Measurements from ENCODE around the gene SLTM.
"Not testable (repeated sequence)": the region's sequence is repeated elsewhere in the genome, so short reads cannot be mapped to it uniquely, and the experiment has no call there.

Gene SLTM

GRCh38 chr15:58924327-58924726 is 9.2 kb downstream of the SLTM start:
- H3K9me3 ChIP-seq (ENCODE audit: insufficient read depth, low read depth, low read length), result no peaks in the 10 kb centered on the region
- H3K4me1 ChIP-seq (ENCODE audit: insufficient read depth, low read length), result peaks cover 4% of the 10 kb centered on the region; the same call in 1 of the 2 replicates
- no peak overlapping the region for H3K27ac ChIP-seq (ENCODE audit: low read length)
- H3K27me3 ChIP-seq (ENCODE audit: insufficient read depth, low read length), result no peaks in the 10 kb centered on the region
- no peak overlapping the region for H3K9ac ChIP-seq (ENCODE audit: low read depth, low read length)
- no peak overlapping the region for H3K4me3 ChIP-seq (ENCODE audit: low read length)
- peaks cover 84% of the 10 kb centered on the region for H3K36me3 ChIP-seq (ENCODE audit: insufficient read depth, low read depth, low read length)

- Histone ChIP-seq H3K9me3 (ENCODE audit: insufficient read depth, low read depth, low read length) (no peaks in the 10 kb centered on the region), H3K9ac (ENCODE audit: low read depth, low read length) (no peak overlapping the region), H3K27me3 (ENCODE audit: insufficient read depth, low read length) (no peaks in the 10 kb centered on the region), H3K36me3 (ENCODE audit: insufficient read depth, low read depth, low read length) (peaks cover 84% of the 10 kb centered on the region), H3K27ac (ENCODE audit: low read length) (no peak overlapping the region), H3K4me1 (ENCODE audit: insufficient read depth, low read length) (peaks cover 4% of the 10 kb centered on the region; the same call in 1 of the 2 replicates), H3K4me3 (ENCODE audit: low read length) (no peak overlapping the region)
Observed at GRCh38 chr15:58923696-58924300, 9.7 kb downstream of the SLTM start.

GRCh38 chr15:58923284-58923683 is 10.2 kb downstream of the SLTM start:
- no peak overlapping the region for H3K9ac ChIP-seq (ENCODE audit: low read depth, low read length)
- peaks cover 4% of the 10 kb centered on the region; the same call in 1 of the 2 replicates for H3K4me1 ChIP-seq (ENCODE audit: insufficient read depth, low read length)
- no peaks in the 10 kb centered on the region for H3K9me3 ChIP-seq (ENCODE audit: insufficient read depth, low read depth, low read length)
- no peaks in the 10 kb centered on the region for H3K27me3 ChIP-seq (ENCODE audit: insufficient read depth, low read length)
- H3K36me3 ChIP-seq (ENCODE audit: insufficient read depth, low read depth, low read length), result peaks cover 84% of the 10 kb centered on the region
- H3K4me3 ChIP-seq (ENCODE audit: low read length), result no peak overlapping the region
- no peak overlapping the region for H3K27ac ChIP-seq (ENCODE audit: low read length)

GRCh38 chr15:58921267-58921790 is 12.2 kb downstream of the SLTM start:
- Histone ChIP-seq H3K36me3 (ENCODE audit: insufficient read depth, low read depth, low read length) (peaks cover 77% of the 10 kb centered on the region), H3K9me3 (ENCODE audit: insufficient read depth, low read depth, low read length) (no peaks in the 10 kb centered on the region), H3K4me3 (ENCODE audit: low read length) (no peak overlapping the region), H3K4me1 (ENCODE audit: insufficient read depth, low read length) (no peaks in the 10 kb centered on the region), H3K27ac (ENCODE audit: low read length) (no peak overlapping the region), H3K9ac (ENCODE audit: low read depth, low read length) (no peak overlapping the region), H3K27me3 (ENCODE audit: insufficient read depth, low read length) (no peaks in the 10 kb centered on the region)

- H3K27ac ChIP-seq (ENCODE audit: low read length); H3K9ac ChIP-seq (ENCODE audit: low read depth, low read length); H3K27me3 ChIP-seq (ENCODE audit: insufficient read depth, low read length); H3K4me3 ChIP-seq (ENCODE audit: low read length); H3K9me3 ChIP-seq (ENCODE audit: insufficient read depth, low read depth, low read length); H3K4me1 ChIP-seq (ENCODE audit: insufficient read depth, low read length): not testable (repeated sequence)
- peaks cover 76% of the 10 kb centered on the region for H3K36me3 ChIP-seq (ENCODE audit: insufficient read depth, low read depth, low read length)
Observed at GRCh38 chr15:58920447-58920846, 13.0 kb downstream of the SLTM start.

- Histone ChIP-seq H3K36me3 (ENCODE audit: insufficient read depth, low read depth, low read length) (peaks cover 76% of the 10 kb centered on the region), H3K4me3 (ENCODE audit: low read length) (no peak overlapping the region), H3K9ac (ENCODE audit: low read depth, low read length) (no peak overlapping the region), H3K9me3 (ENCODE audit: insufficient read depth, low read depth, low read length) (no peaks in the 10 kb centered on the region), H3K27me3 (ENCODE audit: insufficient read depth, low read length) (no peaks in the 10 kb centered on the region), H3K4me1 (ENCODE audit: insufficient read depth, low read length) (no peaks in the 10 kb centered on the region), H3K27ac (ENCODE audit: low read length) (no peak overlapping the region)
Observed at GRCh38 chr15:58919232-58919631, 14.2 kb downstream of the SLTM start.

- H3K27me3 ChIP-seq (ENCODE audit: insufficient read depth, low read length), result no peaks in the 10 kb centered on the region
- no peak overlapping the region for H3K9ac ChIP-seq (ENCODE audit: low read depth, low read length)
- no peak overlapping the region for H3K27ac ChIP-seq (ENCODE audit: low read length)
- H3K36me3 ChIP-seq (ENCODE audit: insufficient read depth, low read depth, low read length), result peaks cover 79% of the 10 kb centered on the region
- H3K4me3 ChIP-seq (ENCODE audit: low read length), result no peak overlapping the region
- no peaks in the 10 kb centered on the region for H3K4me1 ChIP-seq (ENCODE audit: insufficient read depth, low read length)
- H3K9me3 ChIP-seq (ENCODE audit: insufficient read depth, low read depth, low read length), result no peaks in the 10 kb centered on the region
Observed at GRCh38 chr15:58918239-58918638, 15.2 kb downstream of the SLTM start.

- H3K36me3 ChIP-seq (ENCODE audit: insufficient read depth, low read depth, low read length), result peaks cover 79% of the 10 kb centered on the region
- H3K4me1 ChIP-seq (ENCODE audit: insufficient read depth, low read length); H3K9ac ChIP-seq (ENCODE audit: low read depth, low read length); H3K27ac ChIP-seq (ENCODE audit: low read length); H3K9me3 ChIP-seq (ENCODE audit: insufficient read depth, low read depth, low read length); H3K4me3 ChIP-seq (ENCODE audit: low read length); H3K27me3 ChIP-seq (ENCODE audit: insufficient read depth, low read length): not testable (repeated sequence)
Observed at GRCh38 chr15:58917613-58918129, 15.8 kb downstream of the SLTM start.

- H3K27ac ChIP-seq (ENCODE audit: low read length), result no peak overlapping the region
- peaks cover 85% of the 10 kb centered on the region for H3K36me3 ChIP-seq (ENCODE audit: insufficient read depth, low read depth, low read length)
- no peaks in the 10 kb centered on the region for H3K9me3 ChIP-seq (ENCODE audit: insufficient read depth, low read depth, low read length)
- no peak overlapping the region for H3K9ac ChIP-seq (ENCODE audit: low read depth, low read length)
- no peak overlapping the region for H3K4me3 ChIP-seq (ENCODE audit: low read length)
- H3K27me3 ChIP-seq (ENCODE audit: insufficient read depth, low read length), result no peaks in the 10 kb centered on the region
- no peaks in the 10 kb centered on the region for H3K4me1 ChIP-seq (ENCODE audit: insufficient read depth, low read length)
Observed at GRCh38 chr15:58916962-58917361, 16.5 kb downstream of the SLTM start.

GRCh38 chr15:58910456-58910855 is 23.0 kb downstream of the SLTM start:
- Histone ChIP-seq H3K36me3 (ENCODE audit: insufficient read depth, low read depth, low read length) (peaks cover 98% of the 10 kb centered on the region), H3K4me3 (ENCODE audit: low read length) (no peak overlapping the region), H3K27me3 (ENCODE audit: insufficient read depth, low read length) (no peaks in the 10 kb centered on the region), H3K9me3 (ENCODE audit: insufficient read depth, low read depth, low read length) (no peaks in the 10 kb centered on the region), H3K9ac (ENCODE audit: low read depth, low read length) (no peak overlapping the region), H3K4me1 (ENCODE audit: insufficient read depth, low read length) (no peaks in the 10 kb centered on the region), H3K27ac (ENCODE audit: low read length) (no peak overlapping the region)

- no peak overlapping the region for H3K27ac ChIP-seq (ENCODE audit: low read length)
- H3K27me3 ChIP-seq (ENCODE audit: insufficient read depth, low read length), result no peaks in the 10 kb centered on the region
- no peaks in the 10 kb centered on the region for H3K4me1 ChIP-seq (ENCODE audit: insufficient read depth, low read length)
- H3K36me3 ChIP-seq (ENCODE audit: insufficient read depth, low read depth, low read length), result peaks cover 97% of the 10 kb centered on the region
- no peak overlapping the region for H3K9ac ChIP-seq (ENCODE audit: low read depth, low read length)
- no peaks in the 10 kb centered on the region for H3K9me3 ChIP-seq (ENCODE audit: insufficient read depth, low read depth, low read length)
- no peak overlapping the region for H3K4me3 ChIP-seq (ENCODE audit: low read length)
Observed at GRCh38 chr15:58909616-58910015, 23.9 kb downstream of the SLTM start.

- H3K27ac ChIP-seq (ENCODE audit: low read length), result no peak overlapping the region
- peaks cover 97% of the 10 kb centered on the region for H3K36me3 ChIP-seq (ENCODE audit: insufficient read depth, low read depth, low read length)
- no peak overlapping the region for H3K9ac ChIP-seq (ENCODE audit: low read depth, low read length)
- H3K9me3 ChIP-seq (ENCODE audit: insufficient read depth, low read depth, low read length), result no peaks in the 10 kb centered on the region
- H3K4me3 ChIP-seq (ENCODE audit: low read length), result no peak overlapping the region
- no peaks in the 10 kb centered on the region for H3K4me1 ChIP-seq (ENCODE audit: insufficient read depth, low read length)
- H3K27me3 ChIP-seq (ENCODE audit: insufficient read depth, low read length), result no peaks in the 10 kb centered on the region
Observed at GRCh38 chr15:58908550-58909309, 24.7 kb downstream of the SLTM start.
